ENCODE results near the gene PAK1.

- no peak for TF ChIP-seq TAF1 (IDR thresholded peaks at IDR 0.05; ENCODE audit: low read depth, low read length)
- no peak for TF ChIP-seq PHF8 (conservative IDR thresholded peaks at IDR 0.05; ENCODE audit: low read depth, low read length)
- no peak for TF ChIP-seq SIX5 (IDR thresholded peaks at IDR 0.05; ENCODE audit: low read depth, low read length)
- TF ChIP-seq EZH2 (IDR thresholded peaks at IDR 0.05; ENCODE audit: low read depth, low read length, severe bottlenecking) = no peak
- no peak for TF ChIP-seq KDM4A (IDR thresholded peaks at IDR 0.05; ENCODE audit: low read depth, low read length, severe bottlenecking)
- TF ChIP-seq POLR2A (IDR thresholded peaks at IDR 0.05; ENCODE audit: control extremely low read depth in 1 of 2, low read depth in 2 of 2, low read length in 2 of 2) = no peak
- no peak for TF ChIP-seq JUND (IDR thresholded peaks at IDR 0.05; ENCODE audit: low read length)
- TF ChIP-seq EP300 (IDR thresholded peaks at IDR 0.05; ENCODE audit: borderline replicate concordance in 1 of 2, low read depth in 2 of 2, low read length in 2 of 2) = no peak
- no peak for TF ChIP-seq BRCA1 (IDR thresholded peaks at IDR 0.05; ENCODE audit: low read depth, low read length)
- TF ChIP-seq POU5F1 (IDR thresholded peaks at IDR 0.05; ENCODE audit: low read depth, low read length) = no peak
- no peak for TF ChIP-seq CBX5 (IDR thresholded peaks at IDR 0.05; ENCODE audit: low read depth, low read length)
- TF ChIP-seq CTCF (IDR thresholded peaks at IDR 0.05; ENCODE audit: control extremely low read depth in 1 of 3, insufficient read depth in 1 of 3, low read depth in 1 of 3, low read length in 3 of 3) = no peak
These were observed 43.3 kb upstream of the PAK1 start for GRCh38 chr11:77517226-77517625.
